Neural cell (in vitro differentiated cells): ENCODE measurements around the gene MYO5A. TPM values are rescaled to one million over a fixed set of nuclear protein-coding genes. Genes with fewer than 3 reads are reported as not detected.

ENCODE experiments used
- H2AFZ ChIP-seq: fragments of 200-600, 300-800 bp; sonication (generic), shearing (Covaris generic); 2 replicates; pipeline ENCODE4 v1.6.0; 2014; ENCODE audit warnings: low read depth, mild to moderate bottlenecking, antibody characterized with exemption, low read length, moderate library complexity
- H3F3A ChIP-seq: fragments of 200-600 bp; shearing (Covaris generic); 2 replicates; pipeline ENCODE4 v1.6.1; 2016; ENCODE audit warnings: mild to moderate bottlenecking, moderate library complexity, mixed read lengths, antibody characterized with exemption, low read length; ENCODE audit not compliant: insufficient read depth, poor library complexity, severe bottlenecking
- H3K27ac ChIP-seq: fragments of 200-600, 300-800 bp; sonication (generic), shearing (Covaris generic); 2 replicates; pipeline ENCODE4 v1.5.1; 2014; ENCODE audit warnings: mild to moderate bottlenecking, low read length, moderate library complexity
- H3K27me3 ChIP-seq: fragments of 300-800, 200-600 bp; sonication (generic), shearing (Covaris generic); 2 replicates; pipeline ENCODE4 v1.6.0; 2014; ENCODE audit warnings: mild to moderate bottlenecking, low read depth, low read length, moderate library complexity; ENCODE audit not compliant: insufficient read depth
- H3K36me3 ChIP-seq: fragments of 300-800, 200-600 bp; sonication (generic), shearing (Covaris generic); 2 replicates; pipeline ENCODE4 v1.5.1; 2014; ENCODE audit warnings: mild to moderate bottlenecking, antibody characterized with exemption, low read length, moderate library complexity; ENCODE audit not compliant: insufficient read depth
- H3K4me2 ChIP-seq: fragments of 300-800, 200-600 bp; sonication (generic), shearing (Covaris generic); 2 replicates; pipeline ENCODE4 v1.6.0; 2014; ENCODE audit warnings: mild to moderate bottlenecking, low read length
- H3K4me3 ChIP-seq: fragments of 300-800, 200-600 bp; sonication (generic), shearing (Covaris generic); 2 replicates; pipeline ENCODE4 v1.5.1; 2014; ENCODE audit warnings: mild to moderate bottlenecking, low read length, moderate library complexity
- H3K79me2 ChIP-seq: fragments of 200-600 bp; shearing (Covaris generic); replicated peaks from 2 replicates; pipeline ENCODE4 v1.6.0; 2014; ENCODE audit warnings: mild to moderate bottlenecking, low read length, moderate library complexity; ENCODE audit not compliant: insufficient read depth
- H3K9ac ChIP-seq: fragments of 300-800, 200-600 bp; sonication (generic), shearing (Covaris generic); 2 replicates; pipeline ENCODE4 v1.6.1; 2016; ENCODE audit warnings: mild to moderate bottlenecking, low read length, mixed read lengths
- H3K9me2 ChIP-seq: fragments of 200-600 bp; shearing (Covaris generic); 2 replicates; pipeline ENCODE4 v1.6.1; 2016; ENCODE audit warnings: mild to moderate bottlenecking, low read length, mixed read lengths; ENCODE audit not compliant: insufficient read depth
- H3K9me3 ChIP-seq: fragments of 200-600, 300-800 bp; sonication (generic), shearing (Covaris generic); 2 replicates; pipeline ENCODE4 v1.6.1; 2016; ENCODE audit warnings: mild to moderate bottlenecking, mixed run types, low read length, moderate library complexity, mixed read lengths
- H4K20me1 ChIP-seq: fragments of 200-600 bp; shearing (Covaris generic); 2 replicates; pipeline ENCODE4 v1.6.1; 2016; ENCODE audit warnings: mild to moderate bottlenecking, mixed run types; ENCODE audit not compliant: insufficient read depth
- CTCF ChIP-seq: fragments of 450-650 bp; IDR thresholded peaks from 2 replicates; pipeline ENCODE4 v1.5.1; 2014; ENCODE audit warnings: antibody characterized with exemption, mild to moderate bottlenecking, moderate library complexity; ENCODE audit not compliant: poor library complexity, severe bottlenecking
- EP300 ChIP-seq: fragments of 450-650 bp; conservative IDR thresholded peaks from 2 replicates; pipeline ENCODE4 v1.6.1; 2014; ENCODE audit warnings: antibody characterized with exemption, mild to moderate bottlenecking, moderate library complexity; ENCODE audit not compliant: poor library complexity, severe bottlenecking
- EZH2 ChIP-seq: fragments of 200-600, 300-800 bp; shearing (Covaris generic), sonication (generic); IDR thresholded peaks from 2 replicates; pipeline ENCODE4 v1.6.1; 2014; ENCODE audit warnings: antibody characterized with exemption, low read length, borderline replicate concordance, mild to moderate bottlenecking; ENCODE audit not compliant: insufficient read depth, poor library complexity, severe bottlenecking
- MXI1 ChIP-seq: fragments of 450-650 bp; conservative IDR thresholded peaks from 2 replicates; pipeline ENCODE4 v1.6.1; 2014; ENCODE audit warnings: antibody characterized with exemption, mild to moderate bottlenecking; ENCODE audit not compliant: poor library complexity, severe bottlenecking
- POLR2AphosphoS5 ChIP-seq: IDR thresholded peaks from 2 replicates; pipeline ENCODE4 v1.6.1; 2012
- RAD21 ChIP-seq: fragments of 450-650 bp; conservative IDR thresholded peaks from 2 replicates; pipeline ENCODE4 v1.6.1; 2014; ENCODE audit warnings: antibody characterized with exemption, mild to moderate bottlenecking, moderate library complexity
- SMC3 ChIP-seq: fragments of 450-650 bp; conservative IDR thresholded peaks from 2 replicates; pipeline ENCODE4 v1.6.1; 2014; ENCODE audit warnings: antibody characterized with exemption, mild to moderate bottlenecking, moderate library complexity; ENCODE audit not compliant: poor library complexity
- TAF1 ChIP-seq: IDR thresholded peaks from 2 replicates; pipeline ENCODE4 v1.6.1; 2012; ENCODE audit warnings: low read depth
- polyA plus RNA-seq: library from polyadenylated mRNA; depleted of rRNA; stranded (reverse); fragments of >200 nt; gene quantifications from 2 replicates; pipeline ENCODE4 v1.2.3, GENCODE V29; 2014
- TF ChIP-seq, protein P1 (sequence below): IDR thresholded peaks from 2 replicates; pipeline ENCODE4 v1.6.1; 2012; ENCODE audit warnings: borderline replicate concordance

The MYO5A gene
- polyA plus RNA-seq, 1 donor from 2014 or later = 43.8 TPM

DNA sequence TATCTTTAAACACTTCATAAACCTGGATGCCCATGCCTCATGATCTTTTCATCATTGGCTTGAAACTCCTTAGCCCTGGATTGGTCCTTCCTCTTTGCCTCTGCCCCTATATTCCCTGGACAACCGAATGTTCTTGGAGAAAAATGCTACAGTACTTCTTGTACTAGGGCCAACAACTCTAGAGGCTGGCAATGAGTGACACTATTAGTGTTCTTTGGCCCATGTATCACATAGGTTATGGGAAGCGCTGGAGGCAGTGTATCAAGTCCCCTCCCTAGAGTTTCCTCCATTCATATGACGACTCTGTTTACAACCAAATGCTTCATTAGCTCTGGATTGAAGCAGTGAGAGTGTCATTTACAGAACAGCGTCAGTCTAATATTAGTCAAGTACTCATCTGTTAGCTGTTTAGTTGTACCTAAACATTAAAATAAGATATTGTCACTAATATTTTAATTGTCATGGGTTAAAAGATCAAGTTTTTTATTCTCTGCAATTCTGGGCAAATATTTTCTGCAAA is 166.6 kb downstream of the MYO5A start:
- Histone ChIP-seq H3F3A (no peaks in the 10 kb centered on the region), H3K79me2 (no peaks in the 10 kb centered on the region), H3K27ac (no peak overlapping the region), H2AFZ (no peak overlapping the region), H4K20me1 (no peaks in the 10 kb centered on the region), H3K9ac (no peak overlapping the region), H3K9me3 (no peaks in the 10 kb centered on the region), H3K36me3 (peaks cover 16% of the 10 kb centered on the region), H3K4me3 (no peak overlapping the region), H3K9me2 (no peaks in the 10 kb centered on the region), H3K27me3 (no peaks in the 10 kb centered on the region), H3K4me2 (no peak overlapping the region)
- no peak for TF ChIP-seq SMC3

DNA sequence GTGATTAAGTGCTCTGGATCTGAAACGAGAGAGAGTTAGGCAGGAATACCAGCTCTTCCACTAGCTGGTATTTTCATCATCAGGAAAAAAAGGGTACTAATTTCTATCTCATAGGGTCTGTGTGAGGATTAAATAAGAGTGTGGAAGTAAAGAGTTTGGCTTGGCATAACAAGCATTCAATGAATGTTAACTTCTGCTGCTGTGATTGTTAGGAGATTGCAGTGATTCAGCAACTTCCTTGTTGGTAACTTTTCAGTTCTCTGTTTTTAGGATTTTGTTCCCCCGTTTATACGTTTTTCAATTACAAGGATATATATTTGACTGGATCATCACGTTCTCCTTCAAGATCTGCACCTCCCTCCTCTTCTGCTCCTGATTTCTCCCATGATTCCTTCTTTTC is 167.2 kb downstream of the MYO5A start:
- H3K79me2 ChIP-seq = no peaks in the 10 kb centered on the region
- peaks cover 16% of the 10 kb centered on the region for H3K36me3 ChIP-seq
- no peaks in the 10 kb centered on the region for H3K27me3 ChIP-seq
- TF ChIP-seq, protein P1, sequence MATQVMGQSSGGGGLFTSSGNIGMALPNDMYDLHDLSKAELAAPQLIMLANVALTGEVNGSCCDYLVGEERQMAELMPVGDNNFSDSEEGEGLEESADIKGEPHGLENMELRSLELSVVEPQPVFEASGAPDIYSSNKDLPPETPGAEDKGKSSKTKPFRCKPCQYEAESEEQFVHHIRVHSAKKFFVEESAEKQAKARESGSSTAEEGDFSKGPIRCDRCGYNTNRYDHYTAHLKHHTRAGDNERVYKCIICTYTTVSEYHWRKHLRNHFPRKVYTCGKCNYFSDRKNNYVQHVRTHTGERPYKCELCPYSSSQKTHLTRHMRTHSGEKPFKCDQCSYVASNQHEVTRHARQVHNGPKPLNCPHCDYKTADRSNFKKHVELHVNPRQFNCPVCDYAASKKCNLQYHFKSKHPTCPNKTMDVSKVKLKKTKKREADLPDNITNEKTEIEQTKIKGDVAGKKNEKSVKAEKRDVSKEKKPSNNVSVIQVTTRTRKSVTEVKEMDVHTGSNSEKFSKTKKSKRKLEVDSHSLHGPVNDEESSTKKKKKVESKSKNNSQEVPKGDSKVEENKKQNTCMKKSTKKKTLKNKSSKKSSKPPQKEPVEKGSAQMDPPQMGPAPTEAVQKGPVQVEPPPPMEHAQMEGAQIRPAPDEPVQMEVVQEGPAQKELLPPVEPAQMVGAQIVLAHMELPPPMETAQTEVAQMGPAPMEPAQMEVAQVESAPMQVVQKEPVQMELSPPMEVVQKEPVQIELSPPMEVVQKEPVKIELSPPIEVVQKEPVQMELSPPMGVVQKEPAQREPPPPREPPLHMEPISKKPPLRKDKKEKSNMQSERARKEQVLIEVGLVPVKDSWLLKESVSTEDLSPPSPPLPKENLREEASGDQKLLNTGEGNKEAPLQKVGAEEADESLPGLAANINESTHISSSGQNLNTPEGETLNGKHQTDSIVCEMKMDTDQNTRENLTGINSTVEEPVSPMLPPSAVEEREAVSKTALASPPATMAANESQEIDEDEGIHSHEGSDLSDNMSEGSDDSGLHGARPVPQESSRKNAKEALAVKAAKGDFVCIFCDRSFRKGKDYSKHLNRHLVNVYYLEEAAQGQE = no peak
- TF ChIP-seq POLR2AphosphoS5 = no peak
- no peak for TF ChIP-seq TAF1
- no peak for TF ChIP-seq EP300
- no peak for TF ChIP-seq EZH2
- no peak for TF ChIP-seq CTCF
- TF ChIP-seq MXI1 = no peak
- TF ChIP-seq RAD21 = no peak
- no peak for TF ChIP-seq SMC3
- H3K9ac ChIP-seq = no peak overlapping the region
- H4K20me1 ChIP-seq = no peaks in the 10 kb centered on the region
- H2AFZ ChIP-seq = no peak overlapping the region
- H3K27ac ChIP-seq = no peak overlapping the region
- no peak overlapping the region for H3K4me3 ChIP-seq
- no peaks in the 10 kb centered on the region for H3F3A ChIP-seq
- H3K9me2 ChIP-seq = no peaks in the 10 kb centered on the region
- H3K9me3 ChIP-seq = no peaks in the 10 kb centered on the region
- H3K4me2 ChIP-seq = no peak overlapping the region
